Activated naive CD8-positive, alpha-beta T cell (primary cell): ENCODE results near the gene FRMPD4.

Experiments
- H3K27ac Mint-ChIP-seq: one replicate; pipeline ENCODE4 v1.8.0; 2021; ENCODE audit warnings: mixed read lengths
- H3K27me3 Mint-ChIP-seq: one replicate; pipeline ENCODE4 v1.8.0; 2021; ENCODE audit warnings: mixed read lengths
- H3K36me3 Mint-ChIP-seq: one replicate; pipeline ENCODE4 v1.8.0; 2021; ENCODE audit warnings: mixed read lengths
- H3K4me1 Mint-ChIP-seq: one replicate; pipeline ENCODE4 v1.8.0; 2021; ENCODE audit warnings: low read depth, mixed read lengths
- H3K4me3 Mint-ChIP-seq: one replicate; pipeline ENCODE4 v1.8.0; 2021; ENCODE audit warnings: mild to moderate bottlenecking, mixed read lengths
- H3K9me3 Mint-ChIP-seq: one replicate; pipeline ENCODE4 v1.8.0; 2021; ENCODE audit warnings: low read depth, mixed read lengths

Gene FRMPD4

GRCh38 chrX:12681047-12681446 lies 542.8 kb downstream of the FRMPD4 start:
- H3K9me3 Mint-ChIP-seq, result no peaks in the 10 kb centered on the region
- peaks cover 1% of the 10 kb centered on the region for H3K27me3 Mint-ChIP-seq
- H3K4me3 Mint-ChIP-seq, result no peak overlapping the region
- no peak overlapping the region for H3K27ac Mint-ChIP-seq
- H3K4me1 Mint-ChIP-seq, result no peaks in the 10 kb centered on the region
- no peaks in the 10 kb centered on the region for H3K36me3 Mint-ChIP-seq

- Mint-ChIP-seq H3K4me3 (no peak overlapping the region), H3K27me3 (no peaks in the 10 kb centered on the region), H3K9me3 (no peaks in the 10 kb centered on the region), H3K27ac (no peak overlapping the region), H3K36me3 (no peaks in the 10 kb centered on the region), H3K4me1 (no peaks in the 10 kb centered on the region)
Measured at GRCh38 chrX:12685541-12685940, 547.3 kb downstream of the FRMPD4 start.

GRCh38 chrX:12686331-12686730 lies 548.1 kb downstream of the FRMPD4 start:
- Mint-ChIP-seq H3K27me3 (no peaks in the 10 kb centered on the region), H3K27ac (no peak overlapping the region), H3K4me1 (no peaks in the 10 kb centered on the region), H3K36me3 (no peaks in the 10 kb centered on the region), H3K9me3 (no peaks in the 10 kb centered on the region), H3K4me3 (no peak overlapping the region)

GRCh38 chrX:12690646-12691045 lies 552.4 kb downstream of the FRMPD4 start:
- no peak overlapping the region for H3K4me3 Mint-ChIP-seq
- no peaks in the 10 kb centered on the region for H3K9me3 Mint-ChIP-seq
- no peak overlapping the region for H3K27ac Mint-ChIP-seq
- H3K36me3 Mint-ChIP-seq, result no peaks in the 10 kb centered on the region
- peaks cover 3% of the 10 kb centered on the region for H3K27me3 Mint-ChIP-seq
- H3K4me1 Mint-ChIP-seq, result no peaks in the 10 kb centered on the region

GRCh38 chrX:12693754-12694153 lies 555.5 kb downstream of the FRMPD4 start:
- H3K27me3 Mint-ChIP-seq, result peaks cover 3% of the 10 kb centered on the region
- H3K27ac Mint-ChIP-seq, result no peak overlapping the region
- H3K9me3 Mint-ChIP-seq, result no peaks in the 10 kb centered on the region
- no peaks in the 10 kb centered on the region for H3K36me3 Mint-ChIP-seq
- no peak overlapping the region for H3K4me3 Mint-ChIP-seq
- H3K4me1 Mint-ChIP-seq, result no peaks in the 10 kb centered on the region

- no peak overlapping the region for H3K4me3 Mint-ChIP-seq
Measured at GRCh38 chrX:12700745-12701144, 562.5 kb downstream of the FRMPD4 start.

GRCh38 chrX:12701628-12702027 lies 563.4 kb downstream of the FRMPD4 start:
- Mint-ChIP-seq H3K4me1 (no peaks in the 10 kb centered on the region), H3K9me3 (no peaks in the 10 kb centered on the region), H3K27ac (no peak overlapping the region), H3K27me3 (peaks cover 6% of the 10 kb centered on the region), H3K4me3 (no peak overlapping the region), H3K36me3 (no peaks in the 10 kb centered on the region)

More at GRCh38 chrX:12700745-12701144, 562.5 kb downstream of the FRMPD4 start:
- Mint-ChIP-seq H3K4me1 (no peaks in the 10 kb centered on the region), H3K36me3 (no peaks in the 10 kb centered on the region), H3K9me3 (no peaks in the 10 kb centered on the region), H3K27ac (no peak overlapping the region), H3K27me3 (peaks cover 6% of the 10 kb centered on the region)

GRCh38 chrX:12702509-12703091 lies 564.3 kb downstream of the FRMPD4 start:
- Mint-ChIP-seq H3K4me3 (no peak overlapping the region), H3K27me3 (peaks cover 6% of the 10 kb centered on the region), H3K36me3 (no peaks in the 10 kb centered on the region), H3K9me3 (no peaks in the 10 kb centered on the region), H3K27ac (no peak overlapping the region), H3K4me1 (no peaks in the 10 kb centered on the region)

- H3K9me3 Mint-ChIP-seq, result no peaks in the 10 kb centered on the region
- no peaks in the 10 kb centered on the region for H3K36me3 Mint-ChIP-seq
- peaks cover 6% of the 10 kb centered on the region for H3K27me3 Mint-ChIP-seq
- no peak overlapping the region for H3K4me3 Mint-ChIP-seq
- H3K27ac Mint-ChIP-seq, result no peak overlapping the region
- H3K4me1 Mint-ChIP-seq, result no peaks in the 10 kb centered on the region
Measured at GRCh38 chrX:12704706-12705105, 566.4 kb downstream of the FRMPD4 start.

- no peaks in the 10 kb centered on the region for H3K9me3 Mint-ChIP-seq
- no peak overlapping the region for H3K27ac Mint-ChIP-seq
- no peaks in the 10 kb centered on the region for H3K4me1 Mint-ChIP-seq
- H3K27me3 Mint-ChIP-seq, result no peaks in the 10 kb centered on the region
- no peak overlapping the region for H3K4me3 Mint-ChIP-seq
- no peaks in the 10 kb centered on the region for H3K36me3 Mint-ChIP-seq
Measured at GRCh38 chrX:12709047-12709446, 570.8 kb downstream of the FRMPD4 start.

GRCh38 chrX:12711435-12712040 lies 573.3 kb downstream of the FRMPD4 start:
- Mint-ChIP-seq H3K27me3 (no peaks in the 10 kb centered on the region), H3K27ac (no peak overlapping the region), H3K4me3 (no peak overlapping the region), H3K9me3 (no peaks in the 10 kb centered on the region), H3K4me1 (no peaks in the 10 kb centered on the region), H3K36me3 (no peaks in the 10 kb centered on the region)

- H3K27me3 Mint-ChIP-seq, result no peaks in the 10 kb centered on the region
- no peak overlapping the region for H3K4me3 Mint-ChIP-seq
- no peaks in the 10 kb centered on the region for H3K4me1 Mint-ChIP-seq
- no peaks in the 10 kb centered on the region for H3K9me3 Mint-ChIP-seq
- no peaks in the 10 kb centered on the region for H3K36me3 Mint-ChIP-seq
- no peak overlapping the region for H3K27ac Mint-ChIP-seq
Measured at GRCh38 chrX:12716574-12716973, 578.3 kb downstream of the FRMPD4 start.

GRCh38 chrX:12719837-12720236 lies 581.6 kb downstream of the FRMPD4 start:
- Mint-ChIP-seq H3K9me3 (no peaks in the 10 kb centered on the region), H3K4me3 (no peak overlapping the region), H3K36me3 (no peaks in the 10 kb centered on the region), H3K4me1 (no peaks in the 10 kb centered on the region), H3K27me3 (peaks cover 8% of the 10 kb centered on the region), H3K27ac (no peak overlapping the region)

GRCh38 chrX:12721042-12721441 lies 582.8 kb downstream of the FRMPD4 start:
- Mint-ChIP-seq H3K36me3 (no peaks in the 10 kb centered on the region), H3K9me3 (no peaks in the 10 kb centered on the region), H3K27me3 (peaks cover 8% of the 10 kb centered on the region), H3K4me1 (no peaks in the 10 kb centered on the region), H3K4me3 (no peak overlapping the region), H3K27ac (no peak overlapping the region)

- Mint-ChIP-seq H3K4me1 (no peaks in the 10 kb centered on the region), H3K36me3 (no peaks in the 10 kb centered on the region), H3K27me3 (peaks cover 9% of the 10 kb centered on the region), H3K9me3 (no peaks in the 10 kb centered on the region), H3K4me3 (no peak overlapping the region), H3K27ac (no peak overlapping the region)
Measured at GRCh38 chrX:12722314-12722713, 584.0 kb downstream of the FRMPD4 start.

- Mint-ChIP-seq H3K27me3 (no peaks in the 10 kb centered on the region), H3K4me3 (no peak overlapping the region), H3K9me3 (no peaks in the 10 kb centered on the region)
Measured at GRCh38 chrX:12741416-12741815, 603.1 kb downstream of the FRMPD4 start.

More at GRCh38 chrX:12741416-12741815, 603.1 kb downstream of the FRMPD4 start:
- Mint-ChIP-seq H3K27ac (no peak overlapping the region), H3K4me1 (no peaks in the 10 kb centered on the region), H3K36me3 (no peaks in the 10 kb centered on the region)
